ENCODE results near the gene ADAP1.
"Not testable (repeated sequence)": the region's sequence is repeated elsewhere in the genome, so short reads cannot be mapped to it uniquely, and the experiment has no call there.

- TF ChIP-seq EZH2 (IDR thresholded peaks at IDR 0.05; ENCODE audit: borderline replicate concordance, low read depth, low read length, poor library complexity, severe bottlenecking); CTCF (conservative IDR thresholded peaks at IDR 0.05; ENCODE audit: low read depth, low read length): not testable (repeated sequence)
Observed at GRCh38 chr7:1001069-1001770, 46.7 kb upstream of the ADAP1 start.

All from A673 (cell line).